Endothelial cell of umbilical vein (primary cell): ENCODE measurements around the gene CRISP3. TPM values are rescaled to one million over a fixed set of nuclear protein-coding genes. Genes with fewer than 3 reads are reported as not detected.

Source experiments
- BruUV-seq: library from RNA; stranded (reverse); fragments of 400-500 nt; replicated peaks from 2 replicates; lab custom pipeline; 2021; lab: Mats Ljungman, UMichigan
- CTCF ChIA-PET: fragments of 300-600, 350-600 bp; sonication (Branson Sonifier 250); formaldehyde crosslinking; loops from one replicate; lab custom pipeline; 2021; ENCODE audit warnings: antibody characterized with exemption, inconsistent platforms; lab: Charles Lee
- POLR2A ChIA-PET: fragments of 300-600, 350-600 bp; sonication (Branson Sonifier 250); formaldehyde crosslinking; loops from one replicate; lab custom pipeline; 2021; ENCODE audit warnings: antibody characterized with exemption, inconsistent platforms; lab: Charles Lee
- DNase-seq: peaks from one replicate; pipeline ENCODE4 v3.0.0-alpha.2; 2011; ENCODE audit warnings: low read depth, low spot score
- FAIRE-seq: peaks from 2 replicates; lab custom pipeline; 2011; peaks lifted over from hg19 to GRCh38; lab: Jason Lieb, UNC
- H2AFZ ChIP-seq: 2 replicates; pipeline ENCODE4 v1.6.0; 2012; ENCODE audit warnings: low read depth, low read length, control low read depth, inconsistent platforms
- H3K27ac ChIP-seq: 2 replicates; pipeline ENCODE4 v1.5.1; 2011; ENCODE audit warnings: low read depth, mild to moderate bottlenecking, control low read depth, low read length, moderate library complexity; ENCODE audit not compliant: insufficient read depth
- H3K27me3 ChIP-seq, 2 experiments: 2 replicates each; pipeline versions ENCODE4 v1.6.0 to v1.6.1; 2011; ENCODE audit warnings: low read length in 2 of 2, mixed read lengths in 1 of 2; ENCODE audit not compliant: control insufficient read depth in 2 of 2, insufficient read depth in 2 of 2
- H3K36me3 ChIP-seq, 2 experiments: 2 replicates in 1 of 2; 3 replicates in 1 of 2; pipeline ENCODE4 v1.5.1; 2011; ENCODE audit warnings: low read length in 2 of 2, mild to moderate bottlenecking in 1 of 2, moderate library complexity in 1 of 2; ENCODE audit not compliant: control insufficient read depth in 2 of 2, insufficient read depth in 2 of 2; ENCODE audit errors: extremely low read depth in 1 of 2
- H3K4me1 ChIP-seq: 3 replicates; pipeline ENCODE4 v1.5.1; 2011; ENCODE audit warnings: mild to moderate bottlenecking, low read length; ENCODE audit not compliant: control insufficient read depth, insufficient read depth; ENCODE audit errors: extremely low read depth
- H3K4me2 ChIP-seq: 2 replicates; pipeline ENCODE4 v1.6.1; 2011; ENCODE audit warnings: low read length, control low read depth, mixed read lengths; ENCODE audit not compliant: insufficient read depth
- H3K4me3 ChIP-seq, 3 experiments: fragments of 200-600 bp in 1 of 3; sonication (generic), shearing (Covaris generic) in 1 of 3; replicated peaks in 1 of 3; 2 replicates each; pipeline ENCODE4 v1.5.1; 2011 to 2016; ENCODE audit warnings: control low read depth in 3 of 3, low read length in 3 of 3, mild to moderate bottlenecking in 2 of 3, inconsistent platforms in 1 of 3, low read depth in 1 of 3, moderate library complexity in 1 of 3; ENCODE audit not compliant: insufficient read depth in 1 of 3
- H3K79me2 ChIP-seq: 2 replicates; pipeline ENCODE4 v1.6.0; 2012; ENCODE audit warnings: low read length, inconsistent platforms; ENCODE audit not compliant: control insufficient read depth, insufficient read depth
- H3K9ac ChIP-seq: replicated peaks from 2 replicates; pipeline ENCODE3; 2011; ENCODE audit warnings: low read length, control low read depth; ENCODE audit not compliant: insufficient read depth; ENCODE audit errors: extremely low read depth
- H3K9me1 ChIP-seq: replicated peaks from 3 replicates; pipeline ENCODE4 v1.6.0; 2011; ENCODE audit warnings: mild to moderate bottlenecking, low read length; ENCODE audit not compliant: control insufficient read depth, insufficient read depth; ENCODE audit errors: extremely low read depth
- H3K9me3 ChIP-seq: replicated peaks from 2 replicates; pipeline ENCODE4 v1.5.1; 2012; ENCODE audit warnings: low read length, inconsistent platforms; ENCODE audit not compliant: control insufficient read depth, insufficient read depth
- H4K20me1 ChIP-seq: replicated peaks from 2 replicates; pipeline ENCODE3; 2011; ENCODE audit warnings: mild to moderate bottlenecking, low read length; ENCODE audit not compliant: control insufficient read depth, insufficient read depth; ENCODE audit errors: extremely low read depth
- EZH2 ChIP-seq: IDR thresholded peaks from 2 replicates; pipeline ENCODE4 v1.6.1; 2012; ENCODE audit warnings: borderline replicate concordance, low read depth, mild to moderate bottlenecking, moderate library complexity, low read length, inconsistent platforms; ENCODE audit not compliant: severe bottlenecking
- FOS ChIP-seq: IDR thresholded peaks from 2 replicates; pipeline ENCODE4 v1.6.1; 2011; ENCODE audit warnings: mild to moderate bottlenecking, low read length, moderate library complexity, borderline replicate concordance; ENCODE audit not compliant: insufficient read depth
- GATA2 ChIP-seq: IDR thresholded peaks from 2 replicates; pipeline ENCODE4 v1.7.0; 2011; ENCODE audit warnings: low read depth, mild to moderate bottlenecking, moderate library complexity, mixed read lengths, low read length; ENCODE audit not compliant: insufficient read length, insufficient read depth
- JUN ChIP-seq: IDR thresholded peaks from 2 replicates; pipeline ENCODE4 v1.6.1; 2011; ENCODE audit warnings: borderline replicate concordance, low read depth; ENCODE audit not compliant: insufficient read length, insufficient read depth
- MYC ChIP-seq: IDR thresholded peaks from one replicate; pipeline ENCODE4 v1.6.1; 2011; ENCODE audit warnings: mild to moderate bottlenecking, low read depth, low read length
- POLR2A ChIP-seq: IDR thresholded peaks from 2 replicates; pipeline ENCODE4 v1.6.1; 2012; ENCODE audit warnings: low read depth, mild to moderate bottlenecking, control low read depth, low read length
- POLR2AphosphoS5 ChIP-seq: IDR thresholded peaks from 2 replicates; pipeline ENCODE4 v1.6.1; 2012; ENCODE audit warnings: low read depth, mild to moderate bottlenecking, control low read depth, low read length, moderate library complexity; ENCODE audit not compliant: insufficient read depth
- dilution Hi-C: fragments of 300-500 bp; cut with MboI; formaldehyde crosslinking; loops from one replicate; pipeline ENCODE4 v1.15.0; 2019; ENCODE audit warnings: low sequenced_read_pairs; ENCODE audit not compliant: extremely low pct_ligation_motif_present
- intact Hi-C: fragments of 100-400 bp; cut with micrococcal nuclease; formaldehyde crosslinking; loops from one replicate; pipeline ENCODE4 v1.10.0; 2022
- polyA plus RNA-seq, 4 experiments: library from polyadenylated mRNA; depleted of rRNA in 3 of 4; stranded (reverse) in 3 of 4; unstranded in 1 of 4; fragments of >200 nt; gene quantifications; 2 replicates each; pipeline versions ENCODE4 v1.2.1 to v1.2.3, GENCODE V29; 2011 to 2012; ENCODE audit warnings: missing spikeins in 1 of 4
- total RNA-seq: library from RNA; stranded (reverse); gene quantifications from 2 replicates; pipeline ENCODE4 v1.2.3, GENCODE V29; 2021
- TF ChIP-seq, protein P1 (sequence below): IDR thresholded peaks from 2 replicates; pipeline ENCODE4 v1.6.1; 2011; ENCODE audit not compliant: insufficient read depth, insufficient read length
- TF ChIP-seq, protein P2 (sequence below), 2 donors: IDR thresholded peaks; 1 replicate in 1 of 2; 2 replicates in 1 of 2; pipeline ENCODE4 v1.5.1; 2011; ENCODE audit warnings: low read length in 2 of 2, mild to moderate bottlenecking in 2 of 2, moderate library complexity in 2 of 2, control low read depth in 1 of 2, inconsistent platforms in 1 of 2, low read depth in 1 of 2; ENCODE audit not compliant: insufficient read depth in 1 of 2; ENCODE audit errors: extremely low read depth in 1 of 2

CRISP3 gene
- total and polyA plus RNA-seq, 2 donors (not counting 3 experiments of a cell fraction or from before 2014, with no cell fraction given) = not detected

DNA sequence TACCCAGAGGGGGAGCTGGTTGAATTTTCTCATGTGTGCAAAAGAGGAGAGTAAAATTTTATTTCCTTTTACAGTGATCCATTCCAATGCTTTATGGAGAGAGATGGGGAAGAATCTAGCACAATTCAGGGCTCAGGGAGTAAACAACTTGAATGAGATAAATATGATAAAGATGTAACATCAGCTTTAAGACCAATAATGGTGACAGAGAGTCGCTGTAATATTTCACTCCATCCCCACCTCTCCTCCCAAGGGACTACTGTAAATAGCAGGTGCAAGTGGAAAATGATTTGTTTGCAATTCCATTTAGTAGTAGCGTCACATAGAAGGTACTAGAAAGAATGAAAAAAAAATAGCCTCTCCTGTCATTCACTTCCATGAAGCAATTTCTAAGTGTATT is 4.8 kb downstream of the CRISP3 start:
- POLR2A ChIA-PET = no interaction called here
- no peaks in the 10 kb centered on the region for H3K79me2 ChIP-seq
- TF ChIP-seq MYC = no peak
- no peak for TF ChIP-seq POLR2AphosphoS5
- no peak for TF ChIP-seq EZH2
- TF ChIP-seq, protein P1, sequence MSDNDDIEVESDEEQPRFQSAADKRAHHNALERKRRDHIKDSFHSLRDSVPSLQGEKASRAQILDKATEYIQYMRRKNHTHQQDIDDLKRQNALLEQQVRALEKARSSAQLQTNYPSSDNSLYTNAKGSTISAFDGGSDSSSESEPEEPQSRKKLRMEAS = no peak
- no peak for TF ChIP-seq GATA2
- TF ChIP-seq POLR2A = no peak
- TF ChIP-seq JUN = no peak
- no peak for TF ChIP-seq FOS
- TF ChIP-seq, protein P2, sequence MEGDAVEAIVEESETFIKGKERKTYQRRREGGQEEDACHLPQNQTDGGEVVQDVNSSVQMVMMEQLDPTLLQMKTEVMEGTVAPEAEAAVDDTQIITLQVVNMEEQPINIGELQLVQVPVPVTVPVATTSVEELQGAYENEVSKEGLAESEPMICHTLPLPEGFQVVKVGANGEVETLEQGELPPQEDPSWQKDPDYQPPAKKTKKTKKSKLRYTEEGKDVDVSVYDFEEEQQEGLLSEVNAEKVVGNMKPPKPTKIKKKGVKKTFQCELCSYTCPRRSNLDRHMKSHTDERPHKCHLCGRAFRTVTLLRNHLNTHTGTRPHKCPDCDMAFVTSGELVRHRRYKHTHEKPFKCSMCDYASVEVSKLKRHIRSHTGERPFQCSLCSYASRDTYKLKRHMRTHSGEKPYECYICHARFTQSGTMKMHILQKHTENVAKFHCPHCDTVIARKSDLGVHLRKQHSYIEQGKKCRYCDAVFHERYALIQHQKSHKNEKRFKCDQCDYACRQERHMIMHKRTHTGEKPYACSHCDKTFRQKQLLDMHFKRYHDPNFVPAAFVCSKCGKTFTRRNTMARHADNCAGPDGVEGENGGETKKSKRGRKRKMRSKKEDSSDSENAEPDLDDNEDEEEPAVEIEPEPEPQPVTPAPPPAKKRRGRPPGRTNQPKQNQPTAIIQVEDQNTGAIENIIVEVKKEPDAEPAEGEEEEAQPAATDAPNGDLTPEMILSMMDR (IDR thresholded peaks at IDR 0.05; ENCODE audit: extremely low read depth in 1 of 2, insufficient read depth in 1 of 2, low read depth in 1 of 2, low read length in 2 of 2) = no peak
- H3K4me2 ChIP-seq = no peak overlapping the region
- no peak overlapping the region for H3K27ac ChIP-seq
- no peak for FAIRE-seq
- H3K9ac ChIP-seq = no peak overlapping the region
- no peak overlapping the region for H3K4me3 ChIP-seq
- BruUV-seq = no TSS peak
- no peak overlapping the region for H2AFZ ChIP-seq
- no peaks in the 10 kb centered on the region for H3K36me3 ChIP-seq
- no peaks in the 10 kb centered on the region for H3K9me1 ChIP-seq
- no peak for DNase-seq
- no peaks in the 10 kb centered on the region for H3K27me3 ChIP-seq
- intact Hi-C loops = no loop called here
- CTCF ChIA-PET = no interaction called here
- H3K4me1 ChIP-seq = no peaks in the 10 kb centered on the region
- H3K9me3 ChIP-seq = no peaks in the 10 kb centered on the region
- dilution Hi-C loops = no loop called here
- no peaks in the 10 kb centered on the region for H4K20me1 ChIP-seq
